IPS-20b (cell line): ENCODE data around the gene TAF6.

Experiments
- H3K27ac ChIP-seq: one replicate; pipeline ENCODE4 v1.5.1; 2013; ENCODE audit warnings: low read length
- H3K27me3 ChIP-seq: 2 replicates; pipeline ENCODE4 v1.6.1; 2013; ENCODE audit warnings: mild to moderate bottlenecking, low read length, inconsistent platforms; ENCODE audit not compliant: insufficient read depth
- H3K36me3 ChIP-seq: 2 replicates; pipeline ENCODE4 v1.6.1; 2013; ENCODE audit warnings: low read depth, mild to moderate bottlenecking, inconsistent platforms, low read length, moderate library complexity; ENCODE audit not compliant: insufficient read depth
- H3K4me1 ChIP-seq: 2 replicates; pipeline ENCODE4 v1.6.1; 2013; ENCODE audit warnings: mild to moderate bottlenecking, control low read depth, inconsistent platforms, low read length, moderate library complexity; ENCODE audit not compliant: insufficient read depth
- H3K4me3 ChIP-seq: 2 replicates; pipeline ENCODE4 v1.5.1; 2013; ENCODE audit warnings: mild to moderate bottlenecking, low read length, inconsistent platforms
- H3K9ac ChIP-seq: 2 replicates; pipeline ENCODE4 v1.6.1; 2013; ENCODE audit warnings: low read depth, mild to moderate bottlenecking, inconsistent platforms, low read length, moderate library complexity
- H3K9me3 ChIP-seq: 2 replicates; pipeline ENCODE4 v1.6.1; 2013; ENCODE audit warnings: mild to moderate bottlenecking, low read depth, low read length, inconsistent platforms; ENCODE audit not compliant: insufficient read depth

The TAF6 gene

GRCh38 chr7:100100420-100101015 is 18.6 kb downstream of the TAF6 start:
- no peaks in the 10 kb centered on the region for H3K9me3 ChIP-seq
- H3K4me1 ChIP-seq: 0 out of 2 replicates have a peak, but pooled peaks cover 2% of the 10 kb centered on the region
- H3K36me3 ChIP-seq: peaks cover 69% of the 10 kb centered on the region
- H3K9ac ChIP-seq: peak overlapping the region; percentile 100
- peak overlapping the region; percentile 96 for H3K4me3 ChIP-seq
- no peaks in the 10 kb centered on the region for H3K27me3 ChIP-seq
- peak overlapping the region; percentile 100 for H3K27ac ChIP-seq

GRCh38 chr7:100099452-100099851 is 19.7 kb downstream of the TAF6 start:
- H3K36me3 ChIP-seq: peaks cover 71% of the 10 kb centered on the region
- H3K4me1 ChIP-seq: 0 out of 2 replicates have a peak, but pooled peaks cover 2% of the 10 kb centered on the region
- H3K4me3 ChIP-seq: peak overlapping the region; percentile 96
- H3K9me3 ChIP-seq: no peaks in the 10 kb centered on the region
- H3K27me3 ChIP-seq: no peaks in the 10 kb centered on the region
- peak overlapping the region; percentile 100 for H3K9ac ChIP-seq
- peak overlapping the region; percentile 100 for H3K27ac ChIP-seq

GRCh38 chr7:100098913-100099312 is 20.2 kb downstream of the TAF6 start:
- Histone ChIP-seq H3K36me3 (peaks cover 72% of the 10 kb centered on the region), H3K4me3 (peak overlapping the region; percentile 96; the same call in 1 of the 2 replicates), H3K27ac (no peak overlapping the region), H3K4me1 (0 out of 2 replicates have a peak, but pooled peaks cover 2% of the 10 kb centered on the region), H3K9ac (peak overlapping the region; percentile 100; the same call in 1 of the 2 replicates), H3K9me3 (no peaks in the 10 kb centered on the region), H3K27me3 (no peaks in the 10 kb centered on the region)

- Histone ChIP-seq H3K9ac (no peak overlapping the region), H3K4me3 (no peak overlapping the region), H3K27ac (no peak overlapping the region), H3K36me3 (peaks cover 96% of the 10 kb centered on the region), H3K27me3 (no peaks in the 10 kb centered on the region), H3K9me3 (no peaks in the 10 kb centered on the region), H3K4me1 (no peaks in the 10 kb centered on the region)
These were observed 23.5 kb downstream of the TAF6 start for GRCh38 chr7:100095704-100096103.

- Histone ChIP-seq H3K4me1 (no peaks in the 10 kb centered on the region), H3K4me3 (no peak overlapping the region), H3K9ac (no peak overlapping the region), H3K27ac (no peak overlapping the region), H3K9me3 (no peaks in the 10 kb centered on the region), H3K27me3 (no peaks in the 10 kb centered on the region), H3K36me3 (peaks cover 100% of the 10 kb centered on the region)
These were observed 23.9 kb downstream of the TAF6 start for GRCh38 chr7:100095289-100095688.

- Histone ChIP-seq H3K4me1 (no peaks in the 10 kb centered on the region; the same call in 1 of the 2 replicates), H3K9ac (no peak overlapping the region), H3K4me3 (no peak overlapping the region), H3K36me3 (peaks cover 88% of the 10 kb centered on the region), H3K27me3 (no peaks in the 10 kb centered on the region), H3K27ac (no peak overlapping the region), H3K9me3 (no peaks in the 10 kb centered on the region)
These were observed 25.2 kb downstream of the TAF6 start for GRCh38 chr7:100093925-100094486.

GRCh38 chr7:100093498-100093897 is 25.7 kb downstream of the TAF6 start:
- Histone ChIP-seq H3K9ac (no peak overlapping the region), H3K4me1 (no peaks in the 10 kb centered on the region; the same call in 1 of the 2 replicates), H3K27ac (no peak overlapping the region), H3K27me3 (no peaks in the 10 kb centered on the region), H3K36me3 (peaks cover 83% of the 10 kb centered on the region), H3K9me3 (no peaks in the 10 kb centered on the region), H3K4me3 (no peak overlapping the region)

GRCh38 chr7:100093054-100093453 is 26.1 kb downstream of the TAF6 start:
- Histone ChIP-seq H3K9me3 (no peaks in the 10 kb centered on the region), H3K27ac (no peak overlapping the region), H3K4me3 (no peak overlapping the region), H3K27me3 (no peaks in the 10 kb centered on the region), H3K9ac (no peak overlapping the region), H3K4me1 (no peaks in the 10 kb centered on the region; the same call in 1 of the 2 replicates), H3K36me3 (peaks cover 79% of the 10 kb centered on the region)

- Histone ChIP-seq H3K4me3 (no peak overlapping the region), H3K9me3 (no peaks in the 10 kb centered on the region), H3K27ac (no peak overlapping the region), H3K4me1 (no peaks in the 10 kb centered on the region; the same call in 1 of the 2 replicates), H3K9ac (no peak overlapping the region), H3K36me3 (peaks cover 64% of the 10 kb centered on the region), H3K27me3 (no peaks in the 10 kb centered on the region)
These were observed 27.6 kb downstream of the TAF6 start for GRCh38 chr7:100091411-100092181.

GRCh38 chr7:100090527-100091410 is 28.4 kb downstream of the TAF6 start:
- Histone ChIP-seq H3K4me1 (no peaks in the 10 kb centered on the region; the same call in 1 of the 2 replicates), H3K27me3 (no peaks in the 10 kb centered on the region), H3K9me3 (no peaks in the 10 kb centered on the region), H3K9ac (no peak overlapping the region), H3K36me3 (peaks cover 56% of the 10 kb centered on the region), H3K4me3 (no peak overlapping the region), H3K27ac (no peak overlapping the region)
